Esophagus squamous epithelium (tissue), 4 donors: ENCODE data around the gene TPRKB.
"Not testable (repeated sequence)": the region's sequence is repeated elsewhere in the genome, so short reads cannot be mapped to it uniquely, and the experiment has no call there.

ENCODE experiments used
- CTCF ChIP-seq, 6 experiments: fragments of 450-650 bp in 4 of 6; fragments of 200-600 bp in 2 of 6; sonication (generic) in 2 of 6; IDR thresholded peaks; one replicate each; pipeline ENCODE4 v1.5.1; 2016 to 2019; ENCODE audit warnings: antibody characterized with exemption in 6 of 6, mild to moderate bottlenecking in 4 of 6, moderate library complexity in 4 of 6
- POLR2A ChIP-seq, 4 donors: fragments of 450-650 bp; IDR thresholded peaks; one replicate each; pipeline ENCODE4 v1.6.1; 2017; ENCODE audit warnings: antibody characterized with exemption in 4 of 4, mild to moderate bottlenecking in 4 of 4, moderate library complexity in 3 of 4

- TF ChIP-seq CTCF, POLR2A (IDR thresholded peaks at IDR 0.05): not testable (repeated sequence)
Observed at GRCh38 chr2:73696985-73697384, 40.2 kb downstream of the TPRKB start.
